HuH-7 (cell line): ENCODE measurements around the gene CDK19.

Experiments used
- DNase-seq: peaks from one replicate; pipeline ENCODE4 v3.0.0; 2011; ENCODE audit warnings: low spot score

Gene CDK19

DNA sequence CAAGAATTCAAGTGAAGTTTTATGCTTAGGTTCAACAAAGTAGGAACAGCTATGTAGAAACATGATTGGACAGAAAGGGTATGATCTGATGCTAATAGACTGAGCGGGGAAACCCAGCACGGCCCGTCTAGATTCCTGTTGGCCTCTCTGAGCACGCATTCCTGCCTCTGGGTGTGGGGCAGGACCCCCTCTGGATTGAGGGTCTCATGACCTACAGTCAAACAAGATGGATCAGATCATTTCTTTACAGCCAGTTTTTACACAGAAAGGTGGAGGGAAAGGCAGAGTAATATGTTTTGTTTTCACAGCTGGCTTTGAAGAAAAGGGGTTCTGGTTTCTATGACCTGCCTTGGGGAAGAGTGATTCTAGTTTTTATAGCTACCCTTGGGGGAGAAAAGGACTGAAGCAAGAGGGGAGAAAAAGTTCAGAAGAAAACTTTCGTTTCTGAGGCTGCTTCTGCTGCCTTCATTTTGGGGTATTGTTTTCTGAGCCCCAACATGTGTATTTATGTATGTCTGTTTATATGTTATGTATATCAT is 239.3 kb downstream of the CDK19 start:
- DNase-seq, result no peak

DNA sequence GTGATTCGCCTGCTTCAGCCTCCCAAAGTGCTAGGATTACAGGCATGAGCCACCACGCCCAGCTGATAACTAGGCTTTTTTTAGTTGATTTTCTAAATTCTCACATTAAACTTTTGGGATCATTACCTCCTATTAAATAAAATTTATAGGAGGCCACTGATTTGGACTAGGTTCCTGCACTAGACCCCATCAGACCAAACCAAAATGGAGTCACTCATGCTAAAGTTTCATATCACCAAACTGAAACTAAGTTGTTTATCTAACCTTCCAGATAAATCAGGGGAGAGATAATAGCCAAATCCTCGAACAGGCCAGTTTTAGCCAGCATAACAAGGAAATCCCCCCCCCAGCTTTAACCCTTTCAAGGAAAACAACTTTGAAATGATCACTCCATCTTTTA is 240.5 kb downstream of the CDK19 start:
- DNase-seq, result no peak

DNA sequence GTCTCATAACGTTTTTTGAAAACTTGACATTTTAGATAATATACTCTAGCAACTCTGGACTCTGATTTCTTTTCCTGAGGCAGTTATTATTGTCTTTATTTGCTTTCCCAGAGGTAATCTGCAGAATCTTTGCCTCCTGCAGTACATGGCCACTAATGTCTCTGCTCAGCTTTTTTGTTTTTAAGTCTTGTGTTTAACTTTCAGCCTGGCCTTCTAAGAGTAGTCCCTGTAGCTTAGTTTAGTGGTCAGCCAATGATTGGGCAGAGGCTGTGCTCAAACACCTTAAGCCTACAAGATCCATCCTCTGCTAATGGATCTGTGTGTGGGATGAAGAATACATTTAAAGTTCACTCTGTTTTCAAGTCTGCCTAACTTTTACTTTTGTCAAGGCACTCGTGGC is 241.7 kb downstream of the CDK19 start:
- no peak for DNase-seq

DNA sequence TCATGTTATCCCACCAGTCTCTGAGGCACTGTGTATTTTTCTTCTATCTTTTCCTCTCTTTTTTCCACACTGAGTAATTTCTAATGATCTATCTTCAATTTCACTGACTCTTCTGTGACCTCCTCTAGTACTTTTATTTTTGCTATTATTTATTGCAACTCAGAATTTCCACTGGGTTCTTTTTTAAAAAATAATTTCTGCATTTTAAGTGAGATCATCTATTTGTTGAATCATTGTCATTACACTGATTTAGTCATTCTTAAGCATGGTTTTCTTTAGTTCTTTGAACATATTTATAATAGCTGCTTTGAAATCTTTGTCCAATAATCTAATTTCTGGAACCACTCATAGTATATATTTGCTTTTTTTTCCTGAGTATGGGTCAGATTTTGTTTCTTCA is 242.1 kb downstream of the CDK19 start:
- no peak for DNase-seq

DNA sequence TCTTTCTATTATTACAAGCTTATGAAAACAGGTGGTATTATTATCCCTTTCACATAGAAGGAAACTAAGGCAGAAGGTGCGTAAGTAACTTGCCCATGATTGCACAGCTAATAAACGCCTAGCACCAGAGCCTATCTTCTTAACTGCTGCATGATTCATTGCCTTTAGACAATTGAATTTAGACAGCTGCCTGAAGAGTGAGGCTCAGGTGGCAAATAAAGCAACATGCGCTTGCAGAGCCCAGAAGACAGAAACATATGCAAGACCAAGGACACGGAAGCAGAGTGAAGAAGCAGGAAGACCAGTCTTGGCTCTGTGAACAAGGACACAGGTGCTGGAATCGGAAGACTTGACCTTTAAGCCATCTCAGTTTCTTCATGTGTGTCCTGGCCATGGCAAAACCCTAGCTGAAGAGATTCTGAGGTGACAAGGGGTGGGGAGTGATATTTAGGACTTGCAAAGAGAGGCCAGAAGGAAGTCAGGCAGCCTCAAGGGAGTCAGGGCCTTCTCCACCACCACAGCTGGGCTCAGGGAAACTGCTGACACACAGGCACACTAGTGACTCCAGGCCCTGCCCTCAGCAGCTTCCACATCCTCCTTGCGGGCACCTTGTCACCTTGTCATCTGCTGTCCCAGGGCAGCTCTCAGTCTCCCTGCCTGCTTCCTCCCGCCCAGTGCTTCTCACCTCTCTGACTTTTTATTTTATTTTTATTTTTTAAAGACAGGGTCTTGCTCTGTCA is 247.1 kb downstream of the CDK19 start:
- DNase-seq, result no peak

DNA sequence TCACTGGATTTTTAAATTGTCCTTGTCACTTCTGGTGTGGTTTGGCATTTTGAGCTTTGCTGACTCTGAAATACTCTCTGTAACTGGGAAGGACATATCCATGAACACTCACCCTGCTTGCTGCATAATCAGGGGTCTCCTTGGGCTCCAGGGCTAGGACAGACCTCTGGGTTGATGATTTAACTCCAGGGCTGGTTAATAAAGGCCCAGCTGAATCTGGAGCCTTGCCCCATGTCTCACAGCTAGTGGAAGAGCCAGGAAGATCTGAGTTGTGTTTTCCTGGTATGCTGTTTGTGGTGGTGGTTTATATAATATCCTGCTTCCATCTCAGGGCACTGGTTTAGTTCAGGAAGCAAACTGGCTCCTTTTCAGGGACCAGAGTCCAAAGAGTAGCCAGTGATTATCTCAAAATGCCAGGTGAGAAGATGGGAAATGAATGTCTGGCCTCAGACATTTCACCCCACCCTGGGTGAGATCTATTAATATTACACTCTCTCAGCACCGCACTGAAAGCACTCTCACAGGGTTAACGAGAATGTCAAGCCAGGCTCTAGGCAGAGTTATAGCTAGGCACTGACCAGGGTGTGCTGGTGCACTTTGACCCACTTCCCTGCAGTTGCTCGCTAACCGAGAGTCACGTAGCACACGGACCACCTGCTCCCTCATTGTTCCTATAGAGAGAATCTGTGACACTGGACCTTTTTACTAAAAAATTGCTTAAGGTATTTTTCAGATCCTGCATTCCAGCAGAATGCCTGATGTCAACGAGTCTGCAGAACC is 248.7 kb downstream of the CDK19 start:
- DNase-seq, result peak; percentile 48

DNA sequence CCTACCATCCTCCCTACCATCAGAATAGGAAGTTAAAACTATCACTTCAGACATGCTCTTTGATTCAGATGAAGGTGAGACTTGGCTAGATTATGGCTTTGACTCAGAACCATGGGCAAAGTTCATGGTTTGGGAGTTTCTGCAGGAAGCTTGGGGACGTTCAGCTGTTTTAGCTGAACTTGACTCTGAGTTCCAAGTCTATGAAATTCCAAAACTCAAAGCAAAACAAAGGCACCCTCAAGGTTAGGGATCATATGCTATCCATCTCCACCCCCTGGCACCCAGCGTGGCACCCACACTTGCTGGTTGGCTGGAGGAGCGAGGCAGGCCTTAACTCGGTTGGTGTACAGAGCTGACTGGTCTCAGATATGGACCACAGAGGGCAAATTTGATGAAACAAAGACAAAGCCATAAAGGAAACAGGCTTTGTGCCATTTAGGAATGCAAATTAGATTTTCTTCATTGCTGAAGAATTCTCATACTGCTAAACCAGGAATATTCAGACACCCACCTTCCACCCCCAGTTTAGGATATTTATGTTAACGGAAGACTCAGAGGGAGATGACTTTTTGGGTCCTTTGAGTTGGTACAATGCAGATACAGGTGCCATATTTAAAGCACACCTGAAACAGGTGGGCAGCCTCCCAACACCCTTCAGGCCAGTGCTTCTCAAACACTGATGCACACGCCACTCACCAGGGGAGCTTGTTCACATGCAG is 250.4 kb downstream of the CDK19 start:
- DNase-seq, result no peak

DNA sequence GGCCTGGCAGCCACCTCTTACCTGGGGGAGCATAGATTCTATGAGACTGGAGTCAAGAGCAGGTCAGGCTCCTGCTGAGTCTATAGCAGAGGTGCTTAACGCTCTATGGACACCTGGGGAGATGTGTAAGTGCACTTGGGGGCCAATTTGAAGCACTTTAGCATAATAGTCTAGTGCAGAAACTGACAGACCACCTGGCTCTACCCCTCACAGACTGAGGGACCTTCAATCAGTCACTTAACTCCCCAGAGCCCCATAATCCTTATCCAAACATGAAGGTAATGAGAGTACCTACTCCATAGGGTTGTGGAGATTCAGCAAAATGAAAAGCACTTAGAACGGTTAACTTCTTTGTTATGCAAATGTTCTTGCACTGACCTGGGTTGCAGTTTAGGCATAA is 251.6 kb downstream of the CDK19 start:
- no peak for DNase-seq

DNA sequence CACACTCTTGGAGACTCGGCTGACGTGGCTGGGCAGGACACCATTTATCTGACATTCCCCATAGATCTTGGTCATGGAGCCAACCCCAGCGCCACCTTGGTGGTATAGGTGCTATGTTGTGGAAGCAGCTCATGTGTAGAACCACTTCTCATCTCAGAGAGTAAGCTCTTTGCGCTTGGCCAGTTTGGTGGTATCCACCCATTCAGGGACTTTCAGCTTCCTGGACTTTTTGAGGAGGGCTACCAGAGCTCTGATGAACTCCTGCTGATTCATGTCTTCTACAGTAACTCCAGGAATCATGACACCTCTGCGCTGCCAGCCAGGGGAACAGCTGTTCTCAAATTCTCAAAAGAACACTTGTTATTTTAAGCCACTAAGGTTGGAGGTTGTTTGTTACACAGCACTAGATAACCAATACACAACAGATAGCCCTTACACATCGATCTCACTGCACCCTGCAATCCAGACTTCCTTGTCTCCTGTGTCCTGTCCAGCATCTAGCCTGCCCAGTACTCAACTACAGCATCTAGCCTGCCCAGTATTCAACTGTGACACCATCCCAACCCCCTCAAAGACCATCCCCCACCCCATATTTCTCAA is 252.9 kb downstream of the CDK19 start:
- no peak for DNase-seq

DNA sequence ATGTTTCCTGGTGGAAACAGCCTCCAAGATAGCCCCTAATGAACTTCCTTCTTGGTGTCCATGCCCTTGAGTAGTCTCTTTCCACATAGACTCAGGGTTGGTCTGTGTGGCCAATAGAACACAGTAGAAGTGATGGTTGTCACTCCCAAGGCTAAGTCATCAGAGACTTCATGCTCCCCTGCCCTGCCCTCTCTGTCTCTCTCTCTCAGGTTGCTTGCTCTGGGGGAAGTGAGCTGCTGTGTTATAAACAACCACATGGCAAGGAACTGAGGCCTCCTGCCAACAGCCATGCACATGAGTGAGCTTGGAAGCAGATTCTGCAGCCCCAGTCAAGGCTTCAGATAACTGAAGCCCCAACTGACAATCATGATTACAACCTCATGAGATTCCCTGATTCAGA is 253.6 kb downstream of the CDK19 start:
- no peak for DNase-seq

DNA sequence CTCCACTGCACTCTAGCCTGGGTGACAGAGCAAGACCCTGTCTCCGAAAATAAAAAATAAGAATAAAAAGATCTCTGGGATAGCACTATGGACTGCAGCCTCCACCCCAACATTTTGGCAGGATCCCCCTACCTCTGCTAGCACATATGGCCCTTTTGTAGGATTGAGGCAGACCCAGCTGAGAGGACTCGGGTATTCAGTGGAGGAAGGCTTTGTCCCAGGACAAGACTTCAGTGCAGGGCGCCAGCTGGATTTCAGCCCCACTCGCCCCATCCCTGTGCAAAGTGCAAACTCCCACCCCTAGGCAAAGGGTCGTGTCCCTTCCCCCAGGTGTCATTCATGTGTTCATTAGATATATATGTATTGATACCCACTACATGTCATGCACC is 254.3 kb downstream of the CDK19 start:
- no peak for DNase-seq

DNA sequence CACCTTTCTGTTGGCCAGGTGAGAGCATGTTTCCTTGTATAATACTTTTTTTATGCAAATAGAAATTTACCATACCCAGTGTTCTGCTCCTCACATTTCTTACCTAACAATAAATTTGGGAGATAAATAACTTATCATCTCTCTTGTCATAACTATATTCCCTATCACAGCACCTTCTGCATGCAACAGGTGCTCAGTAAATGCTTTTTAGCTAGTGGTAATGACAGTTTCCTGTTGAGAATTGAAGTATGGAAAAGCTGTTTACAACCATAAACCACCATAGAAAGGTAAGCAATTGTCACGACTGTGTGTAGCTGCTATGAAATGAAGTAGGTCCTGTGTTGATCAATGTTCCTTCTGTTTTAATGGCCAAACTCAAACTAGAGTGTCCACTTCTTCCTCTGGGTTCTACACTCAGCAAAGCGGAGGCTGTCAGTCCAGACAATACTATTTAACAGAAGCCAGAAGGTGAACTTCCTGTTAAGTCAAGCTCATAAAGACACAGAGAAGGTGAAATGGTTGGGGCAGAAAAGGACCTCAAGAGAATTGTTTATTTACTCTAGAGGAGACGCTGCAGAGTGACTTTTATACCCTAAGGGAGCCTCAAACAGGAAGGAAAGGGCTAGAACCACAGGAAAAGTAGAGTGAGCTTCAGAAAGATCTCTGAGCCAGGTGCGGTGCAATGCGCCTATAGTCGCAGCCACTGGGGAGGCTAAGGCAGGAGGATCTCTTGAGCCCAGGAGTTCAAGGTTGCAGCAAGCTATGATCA is 254.8 kb downstream of the CDK19 start:
- DNase-seq, result no peak
